Measurements from ENCODE around the gene CST3.

DNA sequence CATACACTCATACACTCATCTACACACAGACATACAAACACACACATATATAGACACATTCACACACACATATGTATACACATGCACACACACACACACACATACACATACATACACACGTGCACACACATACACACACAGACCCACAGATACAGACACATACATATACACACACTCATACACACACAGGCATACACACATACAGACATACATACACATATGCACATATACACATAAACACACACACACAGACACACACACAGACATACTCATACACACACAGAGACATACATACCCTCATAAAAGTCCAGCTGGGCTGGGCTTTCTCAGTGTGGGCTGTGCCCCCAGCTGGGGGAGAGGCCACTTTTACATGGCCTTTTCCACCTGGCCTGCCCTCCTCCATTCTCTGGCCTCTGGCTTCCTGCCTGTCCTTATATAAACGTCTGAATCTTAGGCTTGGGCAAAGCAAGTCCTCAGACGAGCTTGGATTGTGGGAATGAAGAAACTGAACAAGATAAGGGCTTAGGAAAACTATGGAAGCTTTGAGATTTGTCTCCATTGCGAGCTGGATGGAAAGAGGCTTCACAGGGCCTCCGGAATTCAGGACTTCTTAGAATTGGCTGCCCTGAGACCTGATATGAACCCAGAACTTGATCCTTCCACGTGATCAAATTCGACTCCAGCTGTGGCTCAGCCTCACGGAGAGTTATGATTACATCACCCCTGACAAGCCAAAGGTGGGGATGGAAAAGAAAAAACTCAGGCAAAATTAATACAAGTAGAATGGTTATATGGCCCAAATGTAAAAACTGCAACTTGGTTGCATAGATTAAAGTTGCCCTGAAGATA is 22.5 kb upstream of the CST3 start:
- TF ChIP-seq, protein P1, sequence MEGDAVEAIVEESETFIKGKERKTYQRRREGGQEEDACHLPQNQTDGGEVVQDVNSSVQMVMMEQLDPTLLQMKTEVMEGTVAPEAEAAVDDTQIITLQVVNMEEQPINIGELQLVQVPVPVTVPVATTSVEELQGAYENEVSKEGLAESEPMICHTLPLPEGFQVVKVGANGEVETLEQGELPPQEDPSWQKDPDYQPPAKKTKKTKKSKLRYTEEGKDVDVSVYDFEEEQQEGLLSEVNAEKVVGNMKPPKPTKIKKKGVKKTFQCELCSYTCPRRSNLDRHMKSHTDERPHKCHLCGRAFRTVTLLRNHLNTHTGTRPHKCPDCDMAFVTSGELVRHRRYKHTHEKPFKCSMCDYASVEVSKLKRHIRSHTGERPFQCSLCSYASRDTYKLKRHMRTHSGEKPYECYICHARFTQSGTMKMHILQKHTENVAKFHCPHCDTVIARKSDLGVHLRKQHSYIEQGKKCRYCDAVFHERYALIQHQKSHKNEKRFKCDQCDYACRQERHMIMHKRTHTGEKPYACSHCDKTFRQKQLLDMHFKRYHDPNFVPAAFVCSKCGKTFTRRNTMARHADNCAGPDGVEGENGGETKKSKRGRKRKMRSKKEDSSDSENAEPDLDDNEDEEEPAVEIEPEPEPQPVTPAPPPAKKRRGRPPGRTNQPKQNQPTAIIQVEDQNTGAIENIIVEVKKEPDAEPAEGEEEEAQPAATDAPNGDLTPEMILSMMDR (optimal IDR thresholded peaks at IDR 0.05 in 1 of 3, IDR thresholded peaks at IDR 0.05 in 1 of 3, conservative IDR thresholded peaks at IDR 0.05 in 1 of 3; ENCODE audit: extremely low read depth in 1 of 3, insufficient read depth in 2 of 3, low read length in 3 of 3), result no peak
- no peak for TF ChIP-seq EZH2 (IDR thresholded peaks at IDR 0.05; ENCODE audit: low read length)
